IMR-90 (cell line): Measurements from ENCODE around the gene SMAP1.

Source experiments
- ELK1 ChIP-seq: fragments of 150-350 bp; IDR thresholded peaks from 2 replicates; pipeline ENCODE4 v1.6.1; 2016; ENCODE audit warnings: low read depth, mild to moderate bottlenecking, low read length, moderate library complexity, borderline replicate concordance
- MAFK ChIP-seq: IDR thresholded peaks from 2 replicates; pipeline ENCODE4 v1.6.1; 2012; ENCODE audit warnings: low read depth, low read length, improper control_type of control experiment
- MAZ ChIP-seq: IDR thresholded peaks from 2 replicates; pipeline ENCODE4 v1.6.1; 2012; ENCODE audit warnings: low read depth, mild to moderate bottlenecking, low read length, improper control_type of control experiment, moderate library complexity, borderline replicate concordance
- POLR2A ChIP-seq: IDR thresholded peaks from 2 replicates; pipeline ENCODE4 v1.6.1; 2012; ENCODE audit warnings: mild to moderate bottlenecking, low read depth, low read length
- RAD21 ChIP-seq: IDR thresholded peaks from 2 replicates; pipeline ENCODE4 v1.6.1; 2012; ENCODE audit warnings: low read length, improper control_type of control experiment
- RCOR1 ChIP-seq: IDR thresholded peaks from 2 replicates; pipeline ENCODE4 v1.6.1; 2012; ENCODE audit warnings: mild to moderate bottlenecking, low read length, improper control_type of control experiment; ENCODE audit not compliant: insufficient replicate concordance
- RFX5 ChIP-seq: IDR thresholded peaks from 2 replicates; pipeline ENCODE4 v1.8.0; 2012; ENCODE audit warnings: low read depth, mild to moderate bottlenecking, low read length, moderate library complexity
- SMC3 ChIP-seq: fragments of 150-350 bp; IDR thresholded peaks from 2 replicates; pipeline ENCODE4 v1.6.1; 2016; ENCODE audit warnings: low read depth, mild to moderate bottlenecking, antibody characterized with exemption, low read length, moderate library complexity
- TF ChIP-seq, protein P1 (sequence below): conservative IDR thresholded peaks from 2 replicates; pipeline ENCODE4 v1.5.1; 2012; ENCODE audit warnings: mild to moderate bottlenecking, low read depth, low read length, improper control_type of control experiment
- TF ChIP-seq, protein P2 (sequence below): fragments of 150-350 bp; IDR thresholded peaks from 2 replicates; pipeline ENCODE4 v1.6.1; 2017; ENCODE audit warnings: mild to moderate bottlenecking, antibody characterized with exemption, low read length, low read depth

DNA sequence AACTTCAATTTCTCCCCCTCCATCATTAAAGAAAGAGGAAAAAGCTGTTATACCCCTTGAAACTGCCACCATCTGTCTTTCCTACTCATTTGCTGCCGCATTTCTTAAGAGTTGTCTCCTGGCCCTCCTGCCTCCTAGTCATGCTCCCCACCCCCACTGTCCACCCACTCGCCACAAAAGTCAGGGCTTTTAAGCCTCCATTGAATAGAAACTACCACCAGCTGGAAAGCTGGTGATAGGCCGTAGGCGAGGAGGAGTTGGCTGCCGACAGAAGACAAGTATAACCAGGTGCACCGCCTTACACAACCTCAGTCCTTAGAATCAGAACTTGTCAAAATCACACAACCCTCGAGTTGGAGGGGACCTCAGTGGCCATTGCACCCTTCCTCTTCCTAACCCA, 221.6 kb downstream of the SMAP1 start:
- TF ChIP-seq RFX5, result no peak
- TF ChIP-seq, protein P1, sequence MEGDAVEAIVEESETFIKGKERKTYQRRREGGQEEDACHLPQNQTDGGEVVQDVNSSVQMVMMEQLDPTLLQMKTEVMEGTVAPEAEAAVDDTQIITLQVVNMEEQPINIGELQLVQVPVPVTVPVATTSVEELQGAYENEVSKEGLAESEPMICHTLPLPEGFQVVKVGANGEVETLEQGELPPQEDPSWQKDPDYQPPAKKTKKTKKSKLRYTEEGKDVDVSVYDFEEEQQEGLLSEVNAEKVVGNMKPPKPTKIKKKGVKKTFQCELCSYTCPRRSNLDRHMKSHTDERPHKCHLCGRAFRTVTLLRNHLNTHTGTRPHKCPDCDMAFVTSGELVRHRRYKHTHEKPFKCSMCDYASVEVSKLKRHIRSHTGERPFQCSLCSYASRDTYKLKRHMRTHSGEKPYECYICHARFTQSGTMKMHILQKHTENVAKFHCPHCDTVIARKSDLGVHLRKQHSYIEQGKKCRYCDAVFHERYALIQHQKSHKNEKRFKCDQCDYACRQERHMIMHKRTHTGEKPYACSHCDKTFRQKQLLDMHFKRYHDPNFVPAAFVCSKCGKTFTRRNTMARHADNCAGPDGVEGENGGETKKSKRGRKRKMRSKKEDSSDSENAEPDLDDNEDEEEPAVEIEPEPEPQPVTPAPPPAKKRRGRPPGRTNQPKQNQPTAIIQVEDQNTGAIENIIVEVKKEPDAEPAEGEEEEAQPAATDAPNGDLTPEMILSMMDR, result no peak
- TF ChIP-seq RCOR1, result no peak
- no peak for TF ChIP-seq MAFK
- TF ChIP-seq, protein P2, sequence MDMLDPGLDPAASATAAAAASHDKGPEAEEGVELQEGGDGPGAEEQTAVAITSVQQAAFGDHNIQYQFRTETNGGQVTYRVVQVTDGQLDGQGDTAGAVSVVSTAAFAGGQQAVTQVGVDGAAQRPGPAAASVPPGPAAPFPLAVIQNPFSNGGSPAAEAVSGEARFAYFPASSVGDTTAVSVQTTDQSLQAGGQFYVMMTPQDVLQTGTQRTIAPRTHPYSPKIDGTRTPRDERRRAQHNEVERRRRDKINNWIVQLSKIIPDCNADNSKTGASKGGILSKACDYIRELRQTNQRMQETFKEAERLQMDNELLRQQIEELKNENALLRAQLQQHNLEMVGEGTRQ, result no peak
- no peak for TF ChIP-seq ELK1
- no peak for TF ChIP-seq RAD21
- no peak for TF ChIP-seq SMC3
- no peak for TF ChIP-seq POLR2A
- TF ChIP-seq MAZ, result no peak
